Karpas-422 (cell line): ENCODE results near the gene FAM9C. TPM values are rescaled to one million over a fixed set of nuclear protein-coding genes. Genes with fewer than 3 reads are reported as not detected.

Experiments used
- DNase-seq: peaks from one replicate; pipeline ENCODE4 v3.0.0-alpha.2; 2015
- H2AFZ ChIP-seq: fragments of 200-600 bp; sonication (generic); 2 replicates; pipeline ENCODE4 v1.6.1; 2014; ENCODE audit warnings: antibody characterized with exemption, low read length, mixed read lengths
- H3K27ac ChIP-seq: fragments of 200-600 bp; sonication (generic); 2 replicates; pipeline ENCODE4 v1.5.1; 2014; ENCODE audit warnings: mild to moderate bottlenecking, low read length, moderate library complexity
- H3K27me3 ChIP-seq: fragments of 200-600 bp; sonication (generic); 2 replicates; pipeline ENCODE4 v1.6.1; 2014; ENCODE audit warnings: low read length, mixed read lengths
- H3K36me3 ChIP-seq: fragments of 200-600 bp; sonication (generic); 2 replicates; pipeline ENCODE4 v1.6.1; 2014; ENCODE audit warnings: low read length, mixed read lengths; ENCODE audit not compliant: insufficient read depth
- H3K4me1 ChIP-seq: fragments of 200-600 bp; sonication (generic); 2 replicates; pipeline ENCODE4 v1.6.1; 2014; ENCODE audit warnings: mild to moderate bottlenecking, low read length, mixed read lengths
- H3K4me2 ChIP-seq: fragments of 200-600 bp; sonication (generic); 2 replicates; pipeline ENCODE4 v1.6.1; 2014; ENCODE audit warnings: low read length, low read depth, mild to moderate bottlenecking; ENCODE audit not compliant: poor library complexity, severe bottlenecking
- H3K4me3 ChIP-seq: fragments of 200-600 bp; sonication (generic); 2 replicates; pipeline ENCODE4 v1.5.1; 2014; ENCODE audit warnings: mild to moderate bottlenecking, antibody characterized with exemption, low read length, mixed read lengths
- H3K79me2 ChIP-seq: fragments of 200-600 bp; sonication (generic); 2 replicates; pipeline ENCODE4 v1.6.1; 2014; ENCODE audit warnings: mild to moderate bottlenecking, low read length, mixed read lengths
- H3K9ac ChIP-seq: fragments of 200-600 bp; sonication (generic); 2 replicates; pipeline ENCODE4 v1.6.0; 2014; ENCODE audit warnings: low read length
- H3K9me2 ChIP-seq: fragments of 200-600 bp; sonication (generic), shearing (Covaris generic); replicated peaks from 2 replicates; pipeline ENCODE4 v1.6.0; 2014; ENCODE audit warnings: mild to moderate bottlenecking, low read length, moderate library complexity; ENCODE audit not compliant: insufficient read depth
- H3K9me3 ChIP-seq: fragments of 300-700, 200-600 bp; sonication (generic); 2 replicates; pipeline ENCODE4 v1.6.1; 2014; ENCODE audit warnings: low read length, mixed read lengths
- H4K20me1 ChIP-seq: fragments of 200-600 bp; sonication (generic); 2 replicates; pipeline ENCODE4 v1.6.1; 2014; ENCODE audit warnings: mild to moderate bottlenecking, antibody characterized with exemption, low read length, low read depth; ENCODE audit not compliant: insufficient read depth
- total RNA-seq: library from RNA; depleted of rRNA; stranded (reverse); fragments of >200 nt; shearing (Covaris generic); gene quantifications from 2 replicates; pipeline ENCODE4 v1.2.3, GENCODE V29; 2014; ENCODE audit warnings: low replicate concordance

Gene FAM9C
- total RNA-seq, 1 experiment from 2014 or later = not detected

DNA sequence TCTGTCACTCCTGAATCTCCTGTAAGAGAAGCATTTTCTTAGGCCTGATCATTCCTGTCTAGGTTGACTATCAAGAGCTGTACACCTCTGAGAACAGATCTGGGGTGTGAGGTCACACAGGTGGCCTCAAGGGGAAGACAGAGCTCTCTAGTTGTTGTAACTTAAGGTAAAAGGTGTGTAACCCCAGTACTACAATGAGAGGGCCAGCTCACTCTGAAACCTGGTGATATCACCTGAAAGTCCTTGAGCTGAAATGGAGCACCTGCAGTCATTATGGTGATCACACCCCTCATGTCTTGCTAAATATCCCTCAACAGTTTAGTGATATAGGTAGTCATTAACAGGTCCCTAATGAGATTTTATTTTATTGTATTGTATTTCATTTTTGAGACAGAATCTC, 8.8 kb upstream of the FAM9C start:
- Histone ChIP-seq H3K27me3 (no peaks in the 10 kb centered on the region), H4K20me1 (no peaks in the 10 kb centered on the region), H3K9ac (no peak overlapping the region), H3K4me2 (no peak overlapping the region), H3K9me3 (no peaks in the 10 kb centered on the region), H3K36me3 (no peaks in the 10 kb centered on the region), H3K79me2 (no peaks in the 10 kb centered on the region), H2AFZ (no peak overlapping the region), H3K27ac (no peak overlapping the region), H3K9me2 (no peaks in the 10 kb centered on the region), H3K4me1 (peaks cover 4% of the 10 kb centered on the region; the same call in 1 of the 2 replicates), H3K4me3 (no peak overlapping the region)
- no peak for DNase-seq

GRCh38 chrX:13051529-13052172, 7.2 kb upstream of the FAM9C start:
- Histone ChIP-seq H3K4me1 (peaks cover 4% of the 10 kb centered on the region; the same call in 1 of the 2 replicates), H3K9ac (no peak overlapping the region), H3K27ac (no peak overlapping the region), H3K79me2 (no peaks in the 10 kb centered on the region), H2AFZ (no peak overlapping the region), H4K20me1 (no peaks in the 10 kb centered on the region), H3K9me2 (no peaks in the 10 kb centered on the region), H3K4me2 (no peak overlapping the region), H3K36me3 (no peaks in the 10 kb centered on the region), H3K4me3 (no peak overlapping the region), H3K9me3 (no peaks in the 10 kb centered on the region), H3K27me3 (no peaks in the 10 kb centered on the region)
- no peak for DNase-seq

- no peak overlapping the region for H3K27ac ChIP-seq
These were observed 6.7 kb upstream of the FAM9C start for GRCh38 chrX:13051167-13051528.

DNA sequence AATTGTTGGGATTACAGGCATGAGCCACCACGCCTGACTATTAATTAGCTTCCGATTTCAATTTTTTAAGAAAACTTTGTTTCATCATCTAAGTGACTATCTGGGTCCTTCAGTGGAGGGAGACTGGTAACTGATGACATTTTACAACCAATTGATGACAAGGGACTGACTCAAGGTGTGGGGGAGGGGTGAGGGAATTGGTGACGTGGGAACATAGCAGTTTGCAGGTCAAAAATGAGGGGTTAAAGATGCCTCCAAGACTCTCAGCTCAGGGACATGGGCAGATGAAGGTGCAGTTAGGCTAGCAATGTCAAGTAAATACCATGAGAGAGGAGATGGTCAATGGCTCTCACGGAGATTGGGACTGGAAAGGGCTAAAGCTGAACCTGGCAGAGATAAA, 5.7 kb upstream of the FAM9C start:
- H3K4me1 ChIP-seq = peaks cover 4% of the 10 kb centered on the region; the same call in 1 of the 2 replicates
- H3K9me2 ChIP-seq = no peaks in the 10 kb centered on the region
- no peak overlapping the region for H3K4me2 ChIP-seq
- no peak overlapping the region for H3K9ac ChIP-seq
- no peak for DNase-seq
- H2AFZ ChIP-seq = no peak overlapping the region
- H3K79me2 ChIP-seq = no peaks in the 10 kb centered on the region
- no peak overlapping the region for H3K27ac ChIP-seq
- H3K27me3 ChIP-seq = no peaks in the 10 kb centered on the region
- no peak overlapping the region for H3K4me3 ChIP-seq
- no peaks in the 10 kb centered on the region for H3K36me3 ChIP-seq
- H3K9me3 ChIP-seq = no peaks in the 10 kb centered on the region
- H4K20me1 ChIP-seq = no peaks in the 10 kb centered on the region

More at GRCh38 chrX:13051167-13051528, 6.7 kb upstream of the FAM9C start:
- Histone ChIP-seq H4K20me1 (no peaks in the 10 kb centered on the region), H3K9me2 (no peaks in the 10 kb centered on the region), H3K4me2 (no peak overlapping the region), H2AFZ (no peak overlapping the region), H3K9ac (no peak overlapping the region), H3K9me3 (no peaks in the 10 kb centered on the region), H3K4me1 (peaks cover 4% of the 10 kb centered on the region; the same call in 1 of the 2 replicates), H3K79me2 (no peaks in the 10 kb centered on the region), H3K27me3 (no peaks in the 10 kb centered on the region), H3K4me3 (no peak overlapping the region), H3K36me3 (no peaks in the 10 kb centered on the region)
- no peak for DNase-seq

- H3K79me2 ChIP-seq = no peaks in the 10 kb centered on the region
- no peaks in the 10 kb centered on the region for H4K20me1 ChIP-seq
- H3K36me3 ChIP-seq = no peaks in the 10 kb centered on the region
- no peak overlapping the region for H3K27ac ChIP-seq
- no peak overlapping the region for H2AFZ ChIP-seq
- peaks cover 4% of the 10 kb centered on the region; the same call in 1 of the 2 replicates for H3K4me1 ChIP-seq
- H3K4me2 ChIP-seq = no peak overlapping the region
- H3K4me3 ChIP-seq = no peak overlapping the region
- H3K9me2 ChIP-seq = no peaks in the 10 kb centered on the region
- no peak for DNase-seq
- no peaks in the 10 kb centered on the region for H3K27me3 ChIP-seq
- H3K9ac ChIP-seq = no peak overlapping the region
- no peaks in the 10 kb centered on the region for H3K9me3 ChIP-seq
These were observed 3.9 kb upstream of the FAM9C start for GRCh38 chrX:13048280-13048679.

DNA sequence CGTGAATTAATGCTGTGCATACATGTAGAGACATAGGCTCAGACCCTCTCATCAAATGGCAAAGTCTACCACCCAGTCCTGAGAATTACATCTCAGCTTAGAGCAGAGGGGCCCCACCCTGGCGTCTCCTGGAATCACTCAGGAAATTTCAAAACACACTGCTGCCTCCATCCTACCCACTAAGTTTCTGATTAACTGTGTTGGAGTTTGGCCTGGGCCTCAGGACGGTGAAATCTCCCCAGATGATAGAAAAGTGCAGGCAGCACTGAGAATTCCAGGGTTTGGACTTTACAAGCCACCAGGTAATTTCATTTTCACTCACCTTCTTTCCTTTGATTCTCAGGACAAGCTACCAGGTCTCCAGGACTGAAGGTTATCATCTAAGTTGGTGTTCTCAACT, 3.3 kb upstream of the FAM9C start:
- no peak overlapping the region for H3K27ac ChIP-seq
- no peak overlapping the region for H3K4me2 ChIP-seq
- peaks cover 4% of the 10 kb centered on the region; the same call in 1 of the 2 replicates for H3K4me1 ChIP-seq

GRCh38 chrX:13046141-13046855, 1.9 kb upstream of the FAM9C start:
- Histone ChIP-seq H3K4me1 (no peaks in the 10 kb centered on the region), H4K20me1 (no peaks in the 10 kb centered on the region)

More for the DNA sequence above, 3.3 kb upstream of the FAM9C start:
- Histone ChIP-seq H3K79me2 (no peaks in the 10 kb centered on the region), H3K36me3 (no peaks in the 10 kb centered on the region), H3K9me2 (no peaks in the 10 kb centered on the region), H2AFZ (no peak overlapping the region), H3K4me3 (no peak overlapping the region), H3K9me3 (no peaks in the 10 kb centered on the region), H4K20me1 (no peaks in the 10 kb centered on the region), H3K9ac (no peak overlapping the region), H3K27me3 (no peaks in the 10 kb centered on the region)
- DNase-seq = no peak

GRCh38 chrX:13043938-13044337, 482 bp downstream of the FAM9C start:
- H3K4me2 ChIP-seq = no peak overlapping the region
- no peaks in the 10 kb centered on the region for H3K9me2 ChIP-seq
- H3K79me2 ChIP-seq = no peaks in the 10 kb centered on the region
- DNase-seq = no peak
- no peak overlapping the region for H3K4me3 ChIP-seq
- no peaks in the 10 kb centered on the region for H4K20me1 ChIP-seq
- no peaks in the 10 kb centered on the region for H3K4me1 ChIP-seq
- no peak overlapping the region for H3K27ac ChIP-seq
- no peak overlapping the region for H3K9ac ChIP-seq
- no peaks in the 10 kb centered on the region for H3K9me3 ChIP-seq
- H3K36me3 ChIP-seq = no peaks in the 10 kb centered on the region
- no peaks in the 10 kb centered on the region for H3K27me3 ChIP-seq
- no peak overlapping the region for H2AFZ ChIP-seq

More at GRCh38 chrX:13046141-13046855, 1.9 kb upstream of the FAM9C start:
- no peaks in the 10 kb centered on the region for H3K79me2 ChIP-seq
- no peak overlapping the region for H3K4me2 ChIP-seq
- no peak overlapping the region for H2AFZ ChIP-seq
- H3K9me3 ChIP-seq = no peaks in the 10 kb centered on the region
- no peak overlapping the region for H3K27ac ChIP-seq
- H3K9me2 ChIP-seq = no peaks in the 10 kb centered on the region
- no peak overlapping the region for H3K9ac ChIP-seq
- H3K4me3 ChIP-seq = no peak overlapping the region
- DNase-seq = no peak
- H3K36me3 ChIP-seq = no peaks in the 10 kb centered on the region
- H3K27me3 ChIP-seq = no peaks in the 10 kb centered on the region
